HEK293 (cell line): ENCODE measurements around the gene MAP3K6.

Experiments used
- CTCF ChIA-PET: fragments of 350-600 bp; formaldehyde crosslinking; extraction: SDS; loops from one replicate; lab custom pipeline; 2021; ENCODE audit warnings: antibody characterized with exemption; lab: Yijun Ruan, JAX
- POLR2A ChIA-PET: fragments of 300-600 bp; formaldehyde crosslinking; extraction: SDS; loops from one replicate; lab custom pipeline; 2020; ENCODE audit warnings: antibody characterized with exemption, inconsistent platforms; lab: Yijun Ruan, JAX
- H3K27ac ChIP-seq: fragments of 200-500 bp; sonication (Bioruptor generic); 2 replicates; pipeline ENCODE4 v1.5.1; 2014; ENCODE audit warnings: low read depth, low read length, control low read depth, inconsistent platforms; ENCODE audit errors: extremely low read depth
- H3K36me3 ChIP-seq, 2 experiments: fragments of 200-500 bp in 1 of 2; sonication (Bioruptor generic) in 1 of 2; 1 replicate in 1 of 2; 2 replicates in 1 of 2; pipeline ENCODE4 v1.5.1; 2014 to 2017; ENCODE audit warnings: inconsistent platforms in 2 of 2, low read length in 2 of 2; ENCODE audit not compliant: control insufficient read depth in 2 of 2, insufficient read depth in 1 of 2
- H3K4me1 ChIP-seq: fragments of 200-500 bp; sonication (Bioruptor generic); 2 replicates; pipeline ENCODE4 v1.5.1; 2014; ENCODE audit warnings: mild to moderate bottlenecking, low read length, inconsistent platforms; ENCODE audit not compliant: control insufficient read depth, insufficient read depth
- H3K4me3 ChIP-seq: 2 replicates; pipeline ENCODE4 v1.5.1; 2011; ENCODE audit warnings: low read depth, mild to moderate bottlenecking, control low read depth, low read length, moderate library complexity
- H3K9me3 ChIP-seq: fragments of 200-500 bp; sonication (Bioruptor generic); 2 replicates; pipeline ENCODE4 v1.5.1; 2014; ENCODE audit warnings: low read depth, low read length, inconsistent platforms; ENCODE audit not compliant: control insufficient read depth, insufficient read depth
- GFI1B ChIP-seq: fragments of 450-650 bp; formaldehyde crosslinking; IDR thresholded peaks from 2 replicates; pipeline ENCODE4 v1.5.1; 2016; ENCODE audit warnings: missing biosample characterization, missing genetic modification characterization
- GLIS1 ChIP-seq: fragments of 450-650 bp; formaldehyde crosslinking; IDR thresholded peaks from 2 replicates; pipeline ENCODE4 v1.5.1; 2016; ENCODE audit warnings: missing biosample characterization, missing genetic modification characterization
- HOXA7 ChIP-seq: sonication (generic); formaldehyde crosslinking; IDR thresholded peaks from 2 replicates; pipeline ENCODE4 v1.8.1; 2022; ENCODE audit warnings: missing genetic modification reagents, borderline replicate concordance
- KLF9 ChIP-seq: fragments of 450-650 bp; formaldehyde crosslinking; IDR thresholded peaks from 2 replicates; pipeline ENCODE4 v1.5.1; 2016; ENCODE audit warnings: missing biosample characterization, missing genetic modification characterization, low read depth
- MYNN ChIP-seq: fragments of 450-650 bp; formaldehyde crosslinking; IDR thresholded peaks from 2 replicates; pipeline ENCODE4 v1.5.1; 2016; ENCODE audit warnings: missing biosample characterization, missing genetic modification characterization, borderline replicate concordance
- SP3 ChIP-seq: fragments of 450-650 bp; formaldehyde crosslinking; IDR thresholded peaks from 2 replicates; pipeline ENCODE4 v1.5.1; 2016; ENCODE audit warnings: missing biosample characterization, missing genetic modification characterization
- ZBTB1 ChIP-seq: fragments of 450-650 bp; formaldehyde crosslinking; IDR thresholded peaks from 2 replicates; pipeline ENCODE4 v1.5.1; 2016; ENCODE audit warnings: missing biosample characterization, missing genetic modification characterization
- ZBTB20 ChIP-seq: fragments of 450-650 bp; formaldehyde crosslinking; IDR thresholded peaks from 2 replicates; pipeline ENCODE4 v1.5.1; 2016; ENCODE audit warnings: missing biosample characterization, missing genetic modification characterization
- ZNF10 ChIP-seq: fragments of 450-650 bp; formaldehyde crosslinking; IDR thresholded peaks from 2 replicates; pipeline ENCODE4 v1.5.1; 2017; ENCODE audit warnings: missing biosample characterization, missing genetic modification characterization
- ZNF112 ChIP-seq: fragments of 450-650 bp; formaldehyde crosslinking; IDR thresholded peaks from 2 replicates; pipeline ENCODE4 v1.5.0; 2017; ENCODE audit warnings: missing biosample characterization, missing genetic modification characterization
- ZNF121 ChIP-seq: fragments of 450-650 bp; formaldehyde crosslinking; IDR thresholded peaks from 2 replicates; pipeline ENCODE4 v1.5.1; 2016; ENCODE audit warnings: missing biosample characterization, missing genetic modification characterization
- ZNF16 ChIP-seq: fragments of 450-650 bp; formaldehyde crosslinking; IDR thresholded peaks from 2 replicates; pipeline ENCODE4 v1.5.1; 2016; ENCODE audit warnings: low read depth, missing biosample characterization, missing genetic modification characterization
- ZNF248 ChIP-seq: fragments of 450-650 bp; formaldehyde crosslinking; IDR thresholded peaks from 2 replicates; pipeline ENCODE4 v1.5.1; 2017; ENCODE audit warnings: missing biosample characterization, missing genetic modification characterization
- ZNF391 ChIP-seq: fragments of 450-650 bp; formaldehyde crosslinking; IDR thresholded peaks from 2 replicates; pipeline ENCODE4 v1.5.1; 2016; ENCODE audit warnings: low read depth, missing biosample characterization, missing genetic modification characterization, borderline replicate concordance
- ZNF433 ChIP-seq: fragments of 450-650 bp; formaldehyde crosslinking; IDR thresholded peaks from 2 replicates; pipeline ENCODE4 v1.5.1; 2016; ENCODE audit warnings: missing biosample characterization, missing genetic modification characterization, low read depth
- ZNF510 ChIP-seq: fragments of 450-650 bp; formaldehyde crosslinking; IDR thresholded peaks from 2 replicates; pipeline ENCODE4 v1.5.1; 2018; ENCODE audit warnings: mild to moderate bottlenecking, missing genetic modification characterization, missing biosample characterization; ENCODE audit not compliant: insufficient replicate concordance
- ZNF600 ChIP-seq: fragments of 450-650 bp; formaldehyde crosslinking; IDR thresholded peaks from 2 replicates; pipeline ENCODE4 v1.5.1; 2016; ENCODE audit warnings: missing biosample characterization, missing genetic modification characterization
- TF ChIP-seq, protein P1 (sequence below): fragments of 450-650 bp; formaldehyde crosslinking; IDR thresholded peaks from 2 replicates; pipeline ENCODE4 v1.5.1; 2017; ENCODE audit warnings: missing biosample characterization, missing genetic modification characterization
- TF ChIP-seq, protein P2 (sequence below): fragments of 450-650 bp; formaldehyde crosslinking; IDR thresholded peaks from 2 replicates; pipeline ENCODE4 v1.5.1; 2017; ENCODE audit warnings: missing biosample characterization, missing genetic modification characterization
- TF ChIP-seq, protein P3 (sequence below): fragments of 450-650 bp; formaldehyde crosslinking; IDR thresholded peaks from 2 replicates; pipeline ENCODE4 v1.5.1; 2016; ENCODE audit warnings: missing biosample characterization, missing genetic modification characterization
- TF ChIP-seq, protein P4 (sequence below): fragments of 450-650 bp; formaldehyde crosslinking; IDR thresholded peaks from 2 replicates; pipeline ENCODE4 v1.5.1; 2016; ENCODE audit warnings: missing biosample characterization, missing genetic modification characterization

MAP3K6 gene

DNA sequence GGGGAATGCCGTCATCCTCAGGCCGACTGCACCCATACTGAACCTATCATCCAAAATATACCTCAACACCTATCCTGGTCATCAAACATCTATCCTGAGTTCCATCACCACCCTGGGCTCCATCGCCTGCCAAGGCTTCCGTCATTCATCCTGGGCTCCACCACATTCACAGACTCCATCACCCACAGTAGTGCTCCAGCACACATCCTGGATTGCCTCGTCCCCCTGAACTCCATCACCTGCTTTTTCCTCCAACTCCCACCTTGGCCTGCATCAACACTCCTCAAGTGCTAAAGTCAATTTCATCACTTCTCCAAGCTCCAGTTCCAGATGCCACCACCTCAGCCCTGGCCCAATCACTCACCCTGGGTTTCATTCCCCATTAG lies 7.8 kb downstream of the MAP3K6 start:
- POLR2A ChIA-PET = interaction anchor here (4.4 kb wide), 1 partner anchor 7 kb away, joined by 23 read pairs; the partner anchor contains the start of gene MAP3K6
- TF ChIP-seq ZBTB1 (tag by site-specific recombination) = no peak
- TF ChIP-seq, protein P1, sequence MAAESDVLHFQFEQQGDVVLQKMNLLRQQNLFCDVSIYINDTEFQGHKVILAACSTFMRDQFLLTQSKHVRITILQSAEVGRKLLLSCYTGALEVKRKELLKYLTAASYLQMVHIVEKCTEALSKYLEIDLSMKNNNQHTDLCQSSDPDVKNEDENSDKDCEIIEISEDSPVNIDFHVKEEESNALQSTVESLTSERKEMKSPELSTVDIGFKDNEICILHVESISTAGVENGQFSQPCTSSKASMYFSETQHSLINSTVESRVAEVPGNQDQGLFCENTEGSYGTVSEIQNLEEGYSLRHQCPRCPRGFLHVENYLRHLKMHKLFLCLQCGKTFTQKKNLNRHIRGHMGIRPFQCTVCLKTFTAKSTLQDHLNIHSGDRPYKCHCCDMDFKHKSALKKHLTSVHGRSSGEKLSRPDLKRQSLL = peak; percentile 94
- peak; percentile 58; the same call in 1 of the 2 replicates for TF ChIP-seq ZNF10
- no peak for TF ChIP-seq KLF9
- no peak for TF ChIP-seq GFI1B (tag by site-specific recombination)
- peak; percentile 98 for TF ChIP-seq ZNF600 (tag by site-specific recombination)
- no peak for TF ChIP-seq ZBTB20 (tag by site-specific recombination)
- no peak for TF ChIP-seq ZNF121 (tag by site-specific recombination)
- TF ChIP-seq, protein P2, sequence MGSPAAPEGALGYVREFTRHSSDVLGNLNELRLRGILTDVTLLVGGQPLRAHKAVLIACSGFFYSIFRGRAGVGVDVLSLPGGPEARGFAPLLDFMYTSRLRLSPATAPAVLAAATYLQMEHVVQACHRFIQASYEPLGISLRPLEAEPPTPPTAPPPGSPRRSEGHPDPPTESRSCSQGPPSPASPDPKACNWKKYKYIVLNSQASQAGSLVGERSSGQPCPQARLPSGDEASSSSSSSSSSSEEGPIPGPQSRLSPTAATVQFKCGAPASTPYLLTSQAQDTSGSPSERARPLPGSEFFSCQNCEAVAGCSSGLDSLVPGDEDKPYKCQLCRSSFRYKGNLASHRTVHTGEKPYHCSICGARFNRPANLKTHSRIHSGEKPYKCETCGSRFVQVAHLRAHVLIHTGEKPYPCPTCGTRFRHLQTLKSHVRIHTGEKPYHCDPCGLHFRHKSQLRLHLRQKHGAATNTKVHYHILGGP (tag by site-specific recombination) = no peak

DNA sequence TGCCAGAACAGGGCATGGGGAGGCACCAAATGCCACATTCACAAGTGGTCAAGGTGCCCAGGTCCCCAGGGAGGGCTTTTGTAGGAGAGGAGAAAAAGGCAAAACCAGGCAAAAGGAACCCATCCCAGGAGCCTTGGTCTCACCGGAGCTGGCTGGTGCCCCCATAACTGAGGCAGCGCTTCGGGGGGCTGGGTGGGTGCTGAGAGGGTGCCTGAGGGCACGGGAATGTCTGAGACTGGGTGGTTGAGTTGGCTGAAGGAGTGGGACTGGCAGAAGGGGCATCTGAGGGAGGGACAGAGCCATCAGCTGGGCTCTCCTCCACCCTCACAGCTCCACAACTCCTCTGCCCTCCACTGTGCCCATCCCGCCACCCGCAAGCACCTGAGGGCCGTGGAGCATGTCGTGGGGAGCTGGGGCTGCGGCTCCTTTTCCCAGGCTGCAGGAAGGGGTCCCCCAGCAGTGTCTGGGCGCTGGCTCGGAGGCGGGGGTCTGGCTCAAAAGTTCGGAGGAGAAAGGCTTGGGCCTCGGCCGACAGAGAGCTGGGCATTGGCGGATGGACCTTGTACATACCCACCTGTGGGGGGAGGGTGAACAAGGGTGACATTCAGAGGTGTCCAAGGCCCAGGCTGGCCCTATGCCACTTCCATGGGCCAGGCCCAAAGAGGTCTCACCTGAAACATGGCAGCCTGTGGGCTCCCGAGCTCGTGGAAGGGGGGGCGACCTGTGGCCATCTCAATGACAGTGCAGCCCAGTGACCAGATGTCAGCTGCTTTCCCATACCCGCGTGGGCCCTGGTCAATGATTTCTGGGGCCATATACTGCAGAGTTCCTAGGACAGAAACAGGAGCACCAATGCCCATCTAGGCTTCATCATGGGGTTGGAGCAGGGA lies 8.5 kb downstream of the MAP3K6 start:
- H3K36me3 ChIP-seq = peaks cover 0 to 55% of the 10 kb centered on the region in 2 experiments; a peak in 1 of 3 replicates
- no peak overlapping the region for H3K4me3 ChIP-seq
- ChIA-PET CTCF (interaction anchor here (0.5 to 7.8 kb wide), 28 partner anchors 9 to 373 kb away, joined by 3 to 84 read pairs (median 5); partner anchors contain the start of genes MAP3K6 and SYTL1), POLR2A (interaction anchor here (4.4 kb wide), 1 partner anchor 8 kb away, joined by 23 read pairs; the partner anchor contains the start of gene MAP3K6)
- TF ChIP-seq ZNF16 (tag by site-specific recombination) = no peak
- TF ChIP-seq, protein P3, sequence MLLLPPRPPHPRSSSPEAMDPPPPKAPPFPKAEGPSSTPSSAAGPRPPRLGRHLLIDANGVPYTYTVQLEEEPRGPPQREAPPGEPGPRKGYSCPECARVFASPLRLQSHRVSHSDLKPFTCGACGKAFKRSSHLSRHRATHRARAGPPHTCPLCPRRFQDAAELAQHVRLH (tag by site-specific recombination) = no peak
- TF ChIP-seq ZNF433 (tag by site-specific recombination) = no peak
- no peak for TF ChIP-seq ZNF510 (tag by site-specific recombination)
- TF ChIP-seq, protein P4, sequence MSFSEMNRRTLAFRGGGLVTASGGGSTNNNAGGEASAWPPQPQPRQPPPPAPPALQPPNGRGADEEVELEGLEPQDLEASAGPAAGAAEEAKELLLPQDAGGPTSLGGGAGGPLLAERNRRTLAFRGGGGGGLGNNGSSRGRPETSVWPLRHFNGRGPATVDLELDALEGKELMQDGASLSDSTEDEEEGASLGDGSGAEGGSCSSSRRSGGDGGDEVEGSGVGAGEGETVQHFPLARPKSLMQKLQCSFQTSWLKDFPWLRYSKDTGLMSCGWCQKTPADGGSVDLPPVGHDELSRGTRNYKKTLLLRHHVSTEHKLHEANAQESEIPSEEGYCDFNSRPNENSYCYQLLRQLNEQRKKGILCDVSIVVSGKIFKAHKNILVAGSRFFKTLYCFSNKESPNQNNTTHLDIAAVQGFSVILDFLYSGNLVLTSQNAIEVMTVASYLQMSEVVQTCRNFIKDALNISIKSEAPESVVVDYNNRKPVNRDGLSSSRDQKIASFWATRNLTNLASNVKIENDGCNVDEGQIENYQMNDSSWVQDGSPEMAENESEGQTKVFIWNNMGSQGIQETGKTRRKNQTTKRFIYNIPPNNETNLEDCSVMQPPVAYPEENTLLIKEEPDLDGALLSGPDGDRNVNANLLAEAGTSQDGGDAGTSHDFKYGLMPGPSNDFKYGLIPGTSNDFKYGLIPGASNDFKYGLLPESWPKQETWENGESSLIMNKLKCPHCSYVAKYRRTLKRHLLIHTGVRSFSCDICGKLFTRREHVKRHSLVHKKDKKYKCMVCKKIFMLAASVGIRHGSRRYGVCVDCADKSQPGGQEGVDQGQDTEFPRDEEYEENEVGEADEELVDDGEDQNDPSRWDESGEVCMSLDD (tag by site-specific recombination) = no peak
- no peak for TF ChIP-seq HOXA7 (CRISPR knock-in tag)
- TF ChIP-seq, protein P1 = no peak
- TF ChIP-seq ZBTB1 (tag by site-specific recombination) = no peak
- TF ChIP-seq MYNN (tag by site-specific recombination) = no peak
- no peak for TF ChIP-seq ZNF248 (tag by site-specific recombination)
- TF ChIP-seq ZNF391 (tag by site-specific recombination) = no peak
- TF ChIP-seq SP3 (tag by site-specific recombination) = no peak
- no peak for TF ChIP-seq GLIS1 (tag by site-specific recombination)
- TF ChIP-seq ZNF112 (tag by site-specific recombination) = no peak
- no peaks in the 10 kb centered on the region for H3K4me1 ChIP-seq
- no peaks in the 10 kb centered on the region for H3K9me3 ChIP-seq
- H3K27ac ChIP-seq = no peak overlapping the region

More for the DNA sequence above, 7.8 kb downstream of the MAP3K6 start:
- Histone ChIP-seq H3K4me1 (no peaks in the 10 kb centered on the region), H3K9me3 (no peaks in the 10 kb centered on the region), H3K36me3 (peaks cover 0 to 57% of the 10 kb centered on the region in 2 experiments; a peak in 1 of 3 replicates), H3K27ac (no peak overlapping the region), H3K4me3 (no peak overlapping the region)
- CTCF ChIA-PET = interaction anchor here (0.6 to 7.8 kb wide), 12 partner anchors 8 to 310 kb away, joined by 4 to 84 read pairs (median 14); partner anchors contain the start of genes MAP3K6 and SYTL1
